GM18861 (cell line): ENCODE results near the gene IVD.

ENCODE experiments used
- ATAC-seq: cut with Tn5 transposase; IDR thresholded peaks from one replicate; pipeline ENCODE4 v1.9.1; 2021; ENCODE audit not compliant: unreplicated experiment

The IVD gene

DNA sequence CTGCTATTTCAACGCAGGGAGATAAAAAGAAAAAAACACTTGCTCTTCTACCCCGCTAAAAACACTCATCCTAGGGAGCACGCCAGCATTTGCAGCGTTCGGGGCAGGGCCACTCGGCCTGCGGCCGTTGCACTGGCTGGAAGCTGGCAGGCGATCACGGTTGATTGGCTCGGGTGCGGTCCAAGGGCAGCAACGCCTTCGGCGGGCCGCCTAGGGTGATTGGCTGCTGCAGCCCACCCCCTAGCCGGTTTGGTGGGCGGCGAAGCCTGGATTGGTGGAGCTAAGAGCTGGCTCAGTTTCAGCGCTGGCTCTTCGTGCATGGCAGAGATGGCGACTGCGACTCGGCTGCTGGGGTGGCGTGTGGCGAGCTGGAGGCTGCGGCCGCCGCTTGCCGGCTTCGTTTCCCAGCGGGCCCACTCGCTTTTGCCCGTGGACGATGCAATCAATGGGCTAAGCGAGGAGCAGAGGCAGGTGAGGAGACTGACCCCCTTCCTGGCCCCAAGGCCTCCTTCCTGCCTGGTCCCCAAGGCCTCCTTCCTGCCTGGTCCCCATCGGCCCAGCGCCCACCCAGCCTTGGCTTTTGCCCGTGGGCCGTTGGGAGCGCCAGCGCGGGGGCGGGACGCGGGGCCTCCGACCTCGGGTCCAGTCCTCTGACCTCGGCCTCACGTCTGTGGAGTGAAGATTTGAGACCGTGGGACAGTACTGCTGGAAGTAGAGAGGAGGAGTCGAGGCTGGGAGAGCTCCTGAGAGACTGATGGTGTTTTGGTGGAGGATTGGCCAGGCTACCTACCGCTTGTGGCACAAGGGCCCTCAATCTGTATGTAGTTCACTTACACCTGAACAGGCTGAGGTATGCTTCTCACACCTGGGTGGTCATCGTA is at the start of gene IVD:
TSS of gene IVD (plus strand) at position 295 of the 881 bp plus-strand sequence. CDS start at position 328, 33 bp downstream.
- ATAC-seq: peak; percentile 88

DNA sequence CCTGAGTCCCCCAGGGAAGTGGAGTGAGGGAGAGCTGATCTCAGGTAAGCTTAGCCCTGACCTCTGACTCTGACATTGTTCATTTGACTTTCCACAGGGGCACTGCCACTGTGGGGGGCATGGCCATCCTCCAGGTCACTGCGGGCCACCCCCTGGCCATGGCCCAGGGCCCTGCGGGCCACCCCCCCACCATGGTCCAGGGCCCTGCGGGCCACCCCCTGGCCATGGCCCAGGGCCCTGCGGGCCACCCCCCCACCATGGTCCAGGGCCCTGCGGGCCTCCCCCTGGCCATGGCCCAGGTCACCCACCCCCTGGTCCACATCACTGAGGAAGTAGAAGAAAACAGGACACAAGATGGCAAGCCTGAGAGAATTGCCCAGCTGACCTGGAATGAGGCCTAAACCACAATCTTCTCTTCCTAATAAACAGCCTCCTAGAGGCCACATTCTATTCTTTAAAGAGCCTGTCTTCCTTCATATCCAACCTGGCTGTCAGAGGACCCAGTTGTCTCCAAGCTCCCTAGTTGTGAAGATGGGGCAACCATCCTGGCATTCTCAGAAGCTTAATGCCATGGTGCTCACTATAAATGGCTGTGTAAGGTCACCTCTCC is 49.5 kb upstream of the IVD start:
- no peak for ATAC-seq

- ATAC-seq: no peak
Observed at GRCh38 chr15:40357246-40357645, 48.3 kb upstream of the IVD start.

- ATAC-seq: peak; percentile 72
Observed at GRCh38 chr15:40357723-40358470, 47.7 kb upstream of the IVD start, which contains the start of gene DISP2. TSS of gene DISP2 (plus strand) at chr15:40358219. CDS start at chr15:40358322, 103 bp downstream.

DNA sequence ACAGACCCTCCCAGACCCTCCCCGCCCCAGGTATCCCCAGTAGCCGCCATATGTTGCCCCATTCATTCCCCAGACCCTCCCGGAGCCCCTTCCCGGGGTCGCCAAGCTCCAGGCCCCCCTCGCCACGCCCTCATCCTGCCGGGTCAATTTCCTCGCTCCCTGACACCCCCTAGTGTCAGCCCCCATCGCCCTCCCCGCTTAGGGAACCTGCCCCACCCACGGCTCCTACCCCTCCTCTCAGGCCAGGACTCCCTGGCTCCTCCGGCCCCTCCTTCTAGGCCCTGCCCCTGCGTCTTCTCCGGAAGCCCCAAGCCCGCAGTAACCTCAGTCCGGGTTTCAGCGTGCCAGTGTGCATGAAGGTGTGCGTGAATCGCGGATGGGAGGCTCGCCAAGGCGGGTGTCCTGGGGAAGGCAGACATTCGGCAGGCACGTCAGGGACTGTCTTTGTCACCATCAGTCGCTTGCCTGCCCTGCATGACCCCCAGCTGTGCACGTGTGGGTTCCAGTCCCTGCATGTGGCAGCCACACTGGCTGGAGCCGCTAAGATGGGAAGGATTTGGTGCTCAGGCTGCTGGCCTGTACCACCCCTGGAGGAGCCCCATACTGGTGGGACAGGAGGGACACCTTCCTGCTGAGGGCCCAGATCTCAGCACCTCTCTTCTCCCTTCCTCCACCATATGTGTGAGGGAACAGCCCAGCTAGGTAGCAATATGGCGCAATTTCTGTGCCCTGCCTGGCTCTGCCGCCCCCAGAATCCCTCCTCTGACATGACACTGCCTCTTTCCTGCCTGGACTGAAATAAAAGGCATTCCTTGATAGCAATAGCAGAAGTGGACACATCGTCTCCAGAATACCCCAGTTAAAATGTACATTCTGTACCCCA is 46.9 kb upstream of the IVD start:
- ATAC-seq: no peak

GRCh38 chr15:40360015-40360414 is 45.6 kb upstream of the IVD start:
- ATAC-seq: no peak

DNA sequence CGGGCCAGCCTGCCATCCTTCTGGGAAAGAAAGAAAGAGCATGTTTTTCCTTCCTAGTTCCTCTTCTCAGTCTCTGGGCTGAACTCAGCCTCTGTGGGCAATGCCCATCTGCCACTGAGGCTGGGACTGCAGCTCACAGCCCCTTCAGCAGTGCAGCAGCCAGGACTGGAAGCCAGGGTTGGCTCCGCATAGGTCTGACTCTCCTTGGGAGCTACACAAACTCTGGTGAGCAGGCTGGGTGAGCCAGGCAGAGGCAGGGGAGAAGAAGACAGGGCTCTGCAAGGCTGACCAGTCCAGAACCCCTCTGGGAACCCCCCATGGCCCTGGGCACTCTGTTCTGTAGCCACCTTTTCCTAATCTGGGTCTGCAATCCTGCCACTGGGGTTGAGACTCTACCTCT is 44.0 kb upstream of the IVD start:
- no peak for ATAC-seq

DNA sequence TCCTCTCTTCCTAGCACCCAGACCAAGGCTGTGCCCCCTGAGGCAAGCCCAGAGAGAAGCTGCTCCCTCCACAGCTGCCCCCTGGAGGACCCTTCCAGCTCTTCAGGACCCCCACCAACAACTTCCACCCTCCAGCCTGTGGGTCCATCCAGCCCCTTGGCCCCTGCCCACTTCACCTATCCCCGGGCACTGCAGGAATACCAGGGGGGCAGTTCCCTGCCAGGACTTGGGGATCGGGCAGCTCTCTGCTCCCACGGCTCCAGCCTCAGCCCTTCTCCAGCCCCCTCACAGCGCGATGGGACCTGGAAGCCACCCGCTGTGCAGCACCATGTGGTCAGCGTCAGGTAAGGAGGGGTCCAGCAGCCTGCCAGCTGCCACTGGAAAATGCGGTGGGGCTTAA is 42.0 kb upstream of the IVD start:
- no peak for ATAC-seq

DNA sequence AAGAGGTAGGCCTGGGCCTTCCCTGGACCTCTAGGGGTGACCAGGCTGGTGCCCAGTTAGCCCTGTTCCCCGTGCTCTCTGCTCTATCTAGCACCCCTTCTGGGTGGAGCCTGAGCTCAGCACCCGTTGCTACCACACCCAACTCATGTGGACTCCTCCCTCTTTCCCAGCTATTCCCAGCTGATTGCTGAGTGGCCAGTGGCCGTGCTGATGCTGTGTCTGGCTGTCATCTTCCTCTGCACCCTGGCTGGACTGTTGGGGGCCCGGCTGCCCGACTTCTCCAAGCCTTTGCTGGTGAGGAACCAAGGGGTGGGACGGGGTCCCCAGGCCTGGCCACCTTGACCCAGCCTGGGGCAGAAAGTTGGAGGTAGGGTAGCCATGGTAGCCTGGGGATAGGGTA is 41.3 kb upstream of the IVD start:
- no peak for ATAC-seq

GRCh38 chr15:40365016-40365415 is 40.6 kb upstream of the IVD start:
- no peak for ATAC-seq

DNA sequence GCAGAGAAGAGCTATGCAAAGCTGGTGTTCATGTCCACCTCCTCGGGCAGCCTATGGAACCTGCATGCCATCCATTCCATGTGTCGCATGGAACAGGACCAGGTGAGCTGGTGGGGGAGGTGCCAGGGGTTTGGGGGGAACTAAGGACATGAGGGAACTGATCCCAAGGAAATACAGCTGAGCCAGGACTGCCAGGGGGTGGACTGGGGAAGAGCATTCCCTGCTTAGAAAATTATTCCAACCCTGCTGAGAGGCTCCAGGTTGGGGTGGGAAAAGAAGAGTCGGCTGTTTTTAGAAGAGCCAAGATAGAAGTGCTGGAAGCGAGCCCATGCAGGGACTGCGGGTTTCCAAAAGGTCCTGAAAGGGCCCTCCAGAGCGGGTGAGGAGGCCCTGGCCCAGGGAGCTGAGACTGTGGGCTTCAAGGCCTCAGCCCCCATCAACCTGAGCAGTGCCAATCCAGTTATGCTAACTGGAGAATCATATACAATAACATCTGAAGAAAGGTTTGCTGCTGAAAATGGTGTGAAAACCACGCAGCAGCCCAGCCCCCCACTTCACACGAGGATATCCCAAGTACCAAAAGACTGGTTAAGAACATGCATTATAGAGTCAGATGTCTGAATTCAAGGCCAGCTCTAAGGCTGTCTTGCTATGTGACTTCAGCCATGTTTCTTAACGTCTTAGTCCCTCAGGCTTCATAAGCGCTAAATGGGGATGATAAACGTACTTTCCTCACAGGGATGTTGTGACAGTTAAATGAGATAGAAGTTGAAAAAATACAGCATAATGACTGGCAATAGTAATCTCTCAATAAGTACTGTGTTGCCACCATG is 39.8 kb upstream of the IVD start:
- no peak for ATAC-seq

DNA sequence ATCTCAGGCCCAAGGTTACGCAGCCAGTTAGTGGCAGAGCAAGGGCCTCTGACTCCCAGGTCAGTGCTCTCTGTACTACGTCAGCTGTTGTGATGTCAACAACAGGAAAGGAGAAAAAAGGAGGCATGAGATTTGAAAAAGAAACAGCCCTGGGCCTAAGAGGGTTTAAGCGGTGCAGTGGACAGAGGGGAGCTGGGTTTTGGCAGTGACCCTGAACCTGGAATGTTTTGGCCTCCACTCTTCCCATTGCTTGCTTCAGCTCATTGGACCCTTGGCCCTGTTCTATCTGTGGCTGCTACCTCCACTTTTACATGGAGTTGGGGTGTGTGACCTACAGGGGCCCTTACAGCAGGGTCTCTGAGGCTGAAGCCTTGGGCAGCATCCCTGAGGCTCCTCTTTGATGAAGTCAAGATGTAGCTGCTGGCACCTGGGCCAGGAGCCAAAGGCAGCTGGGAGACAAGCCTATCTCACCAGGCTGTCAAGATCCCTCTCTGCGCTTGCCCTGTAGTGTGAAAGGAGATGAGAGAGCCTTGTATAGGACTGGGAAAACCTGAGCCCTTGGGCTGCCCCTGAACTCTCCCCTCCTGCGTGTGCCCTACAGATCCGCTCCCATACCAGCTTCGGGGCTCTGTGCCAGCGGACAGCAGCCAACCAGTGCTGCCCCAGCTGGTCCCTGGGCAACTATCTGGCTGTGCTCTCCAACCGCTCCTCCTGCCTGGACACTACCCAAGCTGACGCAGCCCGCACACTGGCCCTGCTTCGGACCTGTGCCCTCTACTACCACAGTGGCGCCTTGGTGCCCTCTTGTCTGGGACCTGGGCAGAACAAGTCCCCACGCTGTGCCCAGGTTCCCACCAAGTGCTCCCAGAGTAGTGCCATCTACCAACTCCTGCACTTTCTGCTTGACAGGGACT is 38.9 kb upstream of the IVD start:
- ATAC-seq: no peak

DNA sequence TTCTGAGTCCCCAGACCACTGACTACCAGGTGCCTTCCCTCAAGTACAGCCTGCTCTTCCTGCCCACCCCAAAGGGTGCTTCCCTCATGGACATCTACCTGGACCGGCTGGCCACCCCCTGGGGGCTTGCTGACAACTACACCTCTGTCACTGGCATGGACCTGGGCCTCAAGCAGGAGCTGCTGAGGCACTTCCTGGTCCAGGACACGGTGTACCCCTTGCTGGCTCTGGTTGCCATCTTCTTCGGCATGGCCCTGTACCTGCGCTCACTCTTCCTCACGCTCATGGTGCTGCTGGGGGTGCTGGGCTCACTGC is 38.3 kb upstream of the IVD start:
- no peak for ATAC-seq

DNA sequence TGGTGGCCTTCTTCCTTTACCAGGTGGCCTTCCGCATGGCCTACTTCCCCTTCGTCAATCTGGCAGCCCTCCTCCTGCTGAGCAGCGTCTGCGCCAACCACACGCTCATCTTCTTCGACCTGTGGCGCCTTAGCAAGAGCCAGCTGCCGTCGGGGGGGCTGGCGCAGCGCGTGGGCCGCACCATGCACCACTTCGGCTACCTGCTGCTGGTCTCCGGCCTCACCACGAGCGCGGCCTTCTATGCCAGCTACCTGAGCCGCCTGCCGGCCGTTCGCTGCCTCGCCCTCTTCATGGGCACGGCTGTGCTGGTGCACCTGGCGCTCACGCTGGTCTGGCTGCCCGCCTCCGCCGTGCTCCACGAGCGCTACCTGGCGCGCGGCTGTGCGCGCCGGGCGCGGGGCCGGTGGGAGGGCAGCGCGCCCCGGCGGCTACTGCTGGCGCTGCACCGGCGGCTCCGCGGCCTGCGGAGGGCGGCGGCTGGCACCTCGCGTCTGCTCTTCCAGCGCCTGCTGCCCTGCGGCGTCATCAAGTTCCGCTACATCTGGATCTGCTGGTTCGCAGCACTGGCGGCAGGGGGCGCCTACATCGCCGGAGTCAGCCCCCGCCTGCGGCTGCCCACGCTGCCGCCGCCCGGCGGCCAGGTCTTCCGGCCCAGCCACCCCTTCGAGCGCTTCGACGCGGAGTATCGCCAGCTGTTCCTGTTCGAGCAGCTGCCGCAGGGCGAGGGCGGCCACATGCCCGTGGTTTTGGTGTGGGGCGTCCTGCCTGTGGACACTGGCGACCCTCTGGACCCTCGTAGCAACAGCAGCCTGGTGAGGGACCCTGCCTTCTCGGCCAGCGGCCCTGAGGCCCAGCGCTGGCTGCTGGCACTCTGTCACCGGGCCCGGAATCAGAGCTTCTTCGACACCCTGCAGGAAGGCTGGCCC is 37.6 kb upstream of the IVD start:
- peak; percentile 73 for ATAC-seq

DNA sequence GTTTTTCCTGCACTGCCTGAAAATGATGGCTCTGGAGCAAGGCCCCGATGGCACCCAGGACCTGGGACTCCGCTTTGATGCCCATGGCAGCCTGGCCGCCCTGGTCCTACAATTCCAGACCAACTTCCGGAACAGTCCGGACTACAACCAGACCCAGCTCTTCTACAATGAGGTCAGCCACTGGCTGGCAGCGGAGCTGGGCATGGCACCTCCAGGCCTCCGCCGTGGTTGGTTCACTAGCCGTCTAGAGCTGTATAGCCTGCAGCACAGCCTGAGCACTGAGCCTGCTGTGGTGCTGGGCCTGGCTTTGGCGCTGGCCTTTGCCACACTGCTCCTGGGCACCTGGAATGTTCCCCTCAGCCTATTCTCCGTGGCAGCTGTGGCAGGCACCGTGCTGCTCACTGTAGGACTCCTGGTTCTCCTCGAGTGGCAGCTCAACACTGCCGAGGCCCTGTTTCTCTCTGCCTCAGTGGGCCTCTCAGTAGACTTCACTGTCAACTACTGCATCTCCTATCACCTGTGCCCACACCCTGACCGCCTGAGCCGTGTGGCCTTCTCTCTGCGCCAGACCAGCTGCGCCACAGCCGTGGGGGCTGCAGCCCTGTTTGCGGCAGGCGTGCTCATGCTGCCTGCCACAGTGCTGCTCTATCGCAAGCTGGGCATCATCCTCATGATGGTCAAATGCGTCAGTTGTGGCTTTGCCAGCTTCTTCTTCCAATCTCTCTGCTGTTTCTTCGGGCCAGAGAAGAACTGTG is 36.7 kb upstream of the IVD start:
- no peak for ATAC-seq

- no peak for ATAC-seq
Observed at GRCh38 chr15:40369474-40369869, 36.1 kb upstream of the IVD start.

GRCh38 chr15:40369971-40370370 is 35.6 kb upstream of the IVD start:
- ATAC-seq: no peak
